PC-9 (cell line): ENCODE data around the gene WNK1. TPM values are rescaled to one million over a fixed set of nuclear protein-coding genes. Genes with fewer than 3 reads are reported as not detected.

ENCODE experiments used
- BruUV-seq: library from RNA; stranded (reverse); fragments of 400-500 nt; replicated peaks from 2 replicates; lab custom pipeline; 2021; lab: Mats Ljungman, UMichigan
- CTCF ChIA-PET: fragments of 300-600 bp; sonication (Branson Sonifier 250); formaldehyde crosslinking; loops from one replicate; lab custom pipeline; 2022; ENCODE audit warnings: antibody characterized with exemption; lab: Charles Lee
- POLR2A ChIA-PET: fragments of 300-600 bp; sonication (Branson Sonifier 250); formaldehyde crosslinking; loops from one replicate; lab custom pipeline; 2022; ENCODE audit warnings: antibody characterized with exemption; ENCODE audit not compliant: unreplicated experiment; lab: Charles Lee
- DNase-seq, 2 experiments: peaks; one replicate each; pipeline versions ENCODE4 v3.0.0 to v3.0.0-alpha.2; 2015 to 2022; ENCODE audit warnings: mixed read lengths in 1 of 2
- H2AFZ ChIP-seq: fragments of 200-600 bp; sonication (generic); 2 replicates; pipeline ENCODE4 v1.8.1; 2017; ENCODE audit warnings: antibody characterized with exemption
- H3F3A ChIP-seq: fragments of 200-600 bp; sonication (generic); 2 replicates; pipeline ENCODE4 v1.8.1; 2017; ENCODE audit warnings: antibody characterized with exemption, mild to moderate bottlenecking, low read depth; ENCODE audit not compliant: insufficient read depth
- H3K27ac ChIP-seq: fragments of 200-600 bp; sonication (generic); 2 replicates; pipeline ENCODE4 v1.6.1; 2016; ENCODE audit warnings: mixed run types
- H3K27me3 ChIP-seq: fragments of 200-600 bp; sonication (generic); 2 replicates; pipeline ENCODE4 v1.6.1; 2016; ENCODE audit warnings: low read depth, mixed run types; ENCODE audit not compliant: insufficient read depth
- H3K36me3 ChIP-seq: fragments of 200-600 bp; sonication (generic); 2 replicates; pipeline ENCODE4 v1.6.1; 2016; ENCODE audit warnings: low read depth, mixed run types
- H3K4me1 ChIP-seq: fragments of 200-600 bp; sonication (generic); replicated peaks from 2 replicates; pipeline ENCODE4 v1.6.1; 2016; ENCODE audit warnings: mixed run types; ENCODE audit not compliant: insufficient read depth
- H3K4me2 ChIP-seq: fragments of 200-600 bp; sonication (generic); 2 replicates; pipeline ENCODE4 v1.6.1; 2017; ENCODE audit warnings: mixed run types
- H3K4me3 ChIP-seq: fragments of 200-600 bp; sonication (generic); 2 replicates; pipeline ENCODE4 v1.6.1; 2016; ENCODE audit warnings: mixed run types
- H3K79me2 ChIP-seq: fragments of 200-600 bp; sonication (generic); 2 replicates; pipeline ENCODE4 v1.6.1; 2017; ENCODE audit warnings: low read depth, mixed run types
- H3K9me2 ChIP-seq: fragments of 200-600 bp; sonication (generic); 2 replicates; pipeline ENCODE4 v1.8.1; 2017; ENCODE audit warnings: mild to moderate bottlenecking; ENCODE audit not compliant: insufficient read depth
- H3K9me3 ChIP-seq: fragments of 200-600 bp; sonication (generic); 2 replicates; pipeline ENCODE4 v1.8.1; 2016; ENCODE audit warnings: low read depth; ENCODE audit not compliant: insufficient read depth
- H4K20me1 ChIP-seq: fragments of 200-600 bp; sonication (generic); 2 replicates; pipeline ENCODE4 v1.8.1; 2017; ENCODE audit not compliant: insufficient read depth
- EZH2 ChIP-seq: fragments of 200-600 bp; sonication (generic); IDR thresholded peaks from 2 replicates; pipeline ENCODE4 v1.8.0; 2017; ENCODE audit warnings: antibody characterized with exemption, low read depth
- intact Hi-C: fragments of 100-400 bp; cut with micrococcal nuclease; formaldehyde crosslinking; loops from one replicate; pipeline ENCODE4 v1.10.0; 2022; ENCODE audit not compliant: unreplicated experiment
- total RNA-seq: library from RNA; stranded (reverse); gene quantifications from 2 replicates; pipeline ENCODE4 v1.2.3, GENCODE V29; 2021
- TF ChIP-seq, protein P1 (sequence below): fragments of 200-600 bp; sonication (generic); conservative IDR thresholded peaks from 2 replicates; pipeline ENCODE4 v1.6.1; 2017; ENCODE audit warnings: mixed run types, antibody characterized with exemption, mild to moderate bottlenecking, moderate library complexity

WNK1 gene
- total RNA-seq, 1 experiment from 2014 or later: 142 TPM

DNA sequence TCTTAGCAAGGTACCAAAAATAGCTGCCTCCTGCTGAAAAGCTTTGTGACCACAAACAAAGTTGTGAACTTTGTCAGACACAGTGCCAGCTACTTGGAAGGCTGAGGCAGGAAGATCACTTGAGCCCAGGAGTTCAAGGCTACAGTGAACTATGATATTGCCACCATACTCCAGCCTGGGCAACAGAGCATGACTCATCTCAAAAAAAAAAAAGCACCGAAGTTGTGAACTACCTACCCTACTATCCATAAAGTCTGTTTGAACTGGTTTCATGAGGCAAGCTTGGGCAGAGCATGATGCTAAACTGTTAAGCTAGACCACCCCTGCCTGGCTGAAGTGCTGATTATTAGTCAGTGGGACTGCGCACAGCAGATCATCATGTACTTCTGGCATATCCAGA, 121.6 kb downstream of the WNK1 start:
- Histone ChIP-seq H3K9me3 (no peaks in the 10 kb centered on the region), H3K27ac (no peak overlapping the region), H3K4me2 (no peak overlapping the region), H3K9me2 (no peaks in the 10 kb centered on the region), H3K36me3 (peaks cover 34% of the 10 kb centered on the region), H3K4me1 (no peaks in the 10 kb centered on the region), H3F3A (peaks cover 4% of the 10 kb centered on the region; the same call in 1 of the 2 replicates), H2AFZ (no peak overlapping the region), H3K79me2 (no peaks in the 10 kb centered on the region), H3K4me3 (no peak overlapping the region), H3K27me3 (no peaks in the 10 kb centered on the region), H4K20me1 (peaks cover 3% of the 10 kb centered on the region; the same call in 1 of the 2 replicates)
- DNase-seq: no peak
- TF ChIP-seq, protein P1, sequence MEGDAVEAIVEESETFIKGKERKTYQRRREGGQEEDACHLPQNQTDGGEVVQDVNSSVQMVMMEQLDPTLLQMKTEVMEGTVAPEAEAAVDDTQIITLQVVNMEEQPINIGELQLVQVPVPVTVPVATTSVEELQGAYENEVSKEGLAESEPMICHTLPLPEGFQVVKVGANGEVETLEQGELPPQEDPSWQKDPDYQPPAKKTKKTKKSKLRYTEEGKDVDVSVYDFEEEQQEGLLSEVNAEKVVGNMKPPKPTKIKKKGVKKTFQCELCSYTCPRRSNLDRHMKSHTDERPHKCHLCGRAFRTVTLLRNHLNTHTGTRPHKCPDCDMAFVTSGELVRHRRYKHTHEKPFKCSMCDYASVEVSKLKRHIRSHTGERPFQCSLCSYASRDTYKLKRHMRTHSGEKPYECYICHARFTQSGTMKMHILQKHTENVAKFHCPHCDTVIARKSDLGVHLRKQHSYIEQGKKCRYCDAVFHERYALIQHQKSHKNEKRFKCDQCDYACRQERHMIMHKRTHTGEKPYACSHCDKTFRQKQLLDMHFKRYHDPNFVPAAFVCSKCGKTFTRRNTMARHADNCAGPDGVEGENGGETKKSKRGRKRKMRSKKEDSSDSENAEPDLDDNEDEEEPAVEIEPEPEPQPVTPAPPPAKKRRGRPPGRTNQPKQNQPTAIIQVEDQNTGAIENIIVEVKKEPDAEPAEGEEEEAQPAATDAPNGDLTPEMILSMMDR: no peak
- TF ChIP-seq EZH2: no peak
- ChIA-PET POLR2A (no interaction called here), CTCF (interaction anchor here (0.6 kb wide), 2 partner anchors 45 to 58 kb away, joined by 3 to 4 read pairs; no protein-coding TSS in a partner anchor)
- TSS peak; percentile 21 for BruUV-seq
- intact Hi-C loops: no loop called here

DNA sequence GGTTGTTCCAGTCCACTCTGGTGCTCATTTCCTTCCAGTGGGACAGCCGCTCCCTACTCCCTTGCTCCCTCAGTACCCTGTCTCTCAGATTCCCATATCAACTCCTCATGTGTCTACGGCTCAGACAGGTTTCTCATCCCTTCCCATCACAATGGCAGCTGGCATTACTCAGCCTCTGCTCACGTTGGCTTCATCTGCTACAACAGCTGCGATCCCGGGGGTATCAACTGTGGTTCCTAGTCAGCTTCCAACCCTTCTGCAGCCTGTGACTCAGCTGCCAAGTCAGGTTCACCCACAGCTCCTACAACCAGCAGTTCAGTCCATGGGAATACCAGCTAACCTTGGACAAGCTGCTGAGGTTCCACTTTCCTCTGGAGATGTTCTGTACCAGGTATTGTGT, 127.3 kb downstream of the WNK1 start:
- no TSS peak for BruUV-seq
- no peak overlapping the region for H2AFZ ChIP-seq
- intact Hi-C loops: no loop called here
- H3K9me3 ChIP-seq: no peaks in the 10 kb centered on the region
- H3K4me1 ChIP-seq: no peaks in the 10 kb centered on the region
- H3F3A ChIP-seq: peaks cover 4% of the 10 kb centered on the region; the same call in 1 of the 2 replicates
- no peak for DNase-seq
- H3K36me3 ChIP-seq: peaks cover 45% of the 10 kb centered on the region
- ChIA-PET CTCF (no interaction called here), POLR2A (no interaction called here)
- no peak overlapping the region for H3K27ac ChIP-seq
- no peaks in the 10 kb centered on the region for H3K9me2 ChIP-seq
- TF ChIP-seq EZH2: no peak
- TF ChIP-seq, protein P1: no peak
- peaks cover 3% of the 10 kb centered on the region; the same call in 1 of the 2 replicates for H4K20me1 ChIP-seq
- H3K4me3 ChIP-seq: no peak overlapping the region
- H3K4me2 ChIP-seq: no peak overlapping the region
- H3K79me2 ChIP-seq: no peaks in the 10 kb centered on the region
- H3K27me3 ChIP-seq: no peaks in the 10 kb centered on the region

DNA sequence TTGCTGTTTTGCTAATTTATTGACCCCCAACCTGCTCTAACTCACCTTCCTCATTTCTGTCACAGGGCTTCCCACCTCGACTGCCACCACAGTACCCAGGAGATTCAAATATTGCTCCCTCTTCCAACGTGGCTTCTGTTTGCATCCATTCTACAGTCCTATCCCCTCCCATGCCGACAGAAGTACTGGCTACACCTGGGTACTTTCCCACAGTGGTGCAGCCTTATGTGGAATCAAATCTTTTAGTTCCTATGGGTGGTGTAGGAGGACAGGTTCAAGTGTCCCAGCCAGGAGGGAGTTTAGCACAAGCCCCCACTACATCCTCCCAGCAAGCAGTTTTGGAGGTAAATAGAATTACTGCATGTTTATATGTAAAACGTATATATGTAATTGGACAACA, 128.3 kb downstream of the WNK1 start:
- Histone ChIP-seq H3K27ac (no peak overlapping the region), H3K4me1 (no peaks in the 10 kb centered on the region), H3K4me3 (no peak overlapping the region), H4K20me1 (peaks cover 3% of the 10 kb centered on the region; the same call in 1 of the 2 replicates), H3K9me2 (no peaks in the 10 kb centered on the region), H3F3A (peaks cover 4% of the 10 kb centered on the region; the same call in 1 of the 2 replicates), H2AFZ (no peak overlapping the region), H3K4me2 (no peak overlapping the region), H3K27me3 (no peaks in the 10 kb centered on the region), H3K79me2 (no peaks in the 10 kb centered on the region), H3K36me3 (peaks cover 49% of the 10 kb centered on the region), H3K9me3 (no peaks in the 10 kb centered on the region)
- POLR2A ChIA-PET: no interaction called here
- TF ChIP-seq, protein P1: no peak
- DNase-seq: no peak
- CTCF ChIA-PET: no interaction called here
- no TSS peak for BruUV-seq
- intact Hi-C loops: no loop called here
